ENCODE data around the gene RBP4.

GRCh38 chr10:93554316-93554663, 46.7 kb downstream of the RBP4 start:
- TF ChIP-seq, protein P1, sequence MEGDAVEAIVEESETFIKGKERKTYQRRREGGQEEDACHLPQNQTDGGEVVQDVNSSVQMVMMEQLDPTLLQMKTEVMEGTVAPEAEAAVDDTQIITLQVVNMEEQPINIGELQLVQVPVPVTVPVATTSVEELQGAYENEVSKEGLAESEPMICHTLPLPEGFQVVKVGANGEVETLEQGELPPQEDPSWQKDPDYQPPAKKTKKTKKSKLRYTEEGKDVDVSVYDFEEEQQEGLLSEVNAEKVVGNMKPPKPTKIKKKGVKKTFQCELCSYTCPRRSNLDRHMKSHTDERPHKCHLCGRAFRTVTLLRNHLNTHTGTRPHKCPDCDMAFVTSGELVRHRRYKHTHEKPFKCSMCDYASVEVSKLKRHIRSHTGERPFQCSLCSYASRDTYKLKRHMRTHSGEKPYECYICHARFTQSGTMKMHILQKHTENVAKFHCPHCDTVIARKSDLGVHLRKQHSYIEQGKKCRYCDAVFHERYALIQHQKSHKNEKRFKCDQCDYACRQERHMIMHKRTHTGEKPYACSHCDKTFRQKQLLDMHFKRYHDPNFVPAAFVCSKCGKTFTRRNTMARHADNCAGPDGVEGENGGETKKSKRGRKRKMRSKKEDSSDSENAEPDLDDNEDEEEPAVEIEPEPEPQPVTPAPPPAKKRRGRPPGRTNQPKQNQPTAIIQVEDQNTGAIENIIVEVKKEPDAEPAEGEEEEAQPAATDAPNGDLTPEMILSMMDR (IDR thresholded peaks at IDR 0.05) = no peak
- TF ChIP-seq POLR2A (IDR thresholded peaks at IDR 0.05) = no peak

All from esophagus squamous epithelium (tissue), 4 donors.